Measurements from ENCODE around the gene DNM3.
"Not testable (repeated sequence)": the region's sequence is repeated elsewhere in the genome, so short reads cannot be mapped to it uniquely, and the experiment has no call there.

Gene DNM3

GRCh38 chr1:172024944-172025738 lies 183.8 kb downstream of the DNM3 start:
- not testable (repeated sequence) for DNase-seq (ENCODE audit: low read depth in 2 of 2)

GRCh38 chr1:172040466-172040865 lies 199.2 kb downstream of the DNM3 start:
- no peak for DNase-seq (ENCODE audit: low read depth in 2 of 2)

- DNase-seq (ENCODE audit: low read depth in 2 of 2): no peak
Observed at GRCh38 chr1:172041102-172041501, 199.8 kb downstream of the DNM3 start.

- no peak for DNase-seq (ENCODE audit: low read depth in 2 of 2)
Observed at GRCh38 chr1:172041742-172042141, 200.4 kb downstream of the DNM3 start.

GRCh38 chr1:172043900-172044299 lies 202.6 kb downstream of the DNM3 start:
- no peak for DNase-seq (ENCODE audit: low read depth in 2 of 2)

GRCh38 chr1:172051898-172052297 lies 210.6 kb downstream of the DNM3 start:
- DNase-seq (ENCODE audit: low read depth in 2 of 2): no peak

GRCh38 chr1:172054172-172054571 lies 212.9 kb downstream of the DNM3 start:
- DNase-seq (ENCODE audit: low read depth in 2 of 2): no peak

GRCh38 chr1:172055816-172056419 lies 214.6 kb downstream of the DNM3 start:
- not testable (repeated sequence) for DNase-seq (ENCODE audit: low read depth in 2 of 2)

- no peak for DNase-seq (ENCODE audit: low read depth in 2 of 2)
Observed at GRCh38 chr1:172068334-172068733, 227.0 kb downstream of the DNM3 start.

- DNase-seq (ENCODE audit: low read depth in 2 of 2): no peak
Observed at GRCh38 chr1:172069051-172069450, 227.8 kb downstream of the DNM3 start.

GRCh38 chr1:172069534-172069933 lies 228.2 kb downstream of the DNM3 start:
- no peak for DNase-seq (ENCODE audit: low read depth in 2 of 2)

GRCh38 chr1:172070055-172070454 lies 228.8 kb downstream of the DNM3 start:
- DNase-seq (ENCODE audit: low read depth in 2 of 2): no peak

GRCh38 chr1:172071746-172072145 lies 230.4 kb downstream of the DNM3 start:
- DNase-seq (ENCODE audit: low read depth in 2 of 2): no peak

- DNase-seq (ENCODE audit: low read depth in 2 of 2): not testable (repeated sequence)
Observed at GRCh38 chr1:172079859-172080258, 238.6 kb downstream of the DNM3 start.

- DNase-seq (ENCODE audit: low read depth in 2 of 2): no peak
Observed at GRCh38 chr1:172083191-172083590, 241.9 kb downstream of the DNM3 start.

- DNase-seq (ENCODE audit: low read depth in 2 of 2): no peak
Observed at GRCh38 chr1:172084876-172085275, 243.6 kb downstream of the DNM3 start.

- DNase-seq (ENCODE audit: low read depth in 2 of 2): no peak
Observed at GRCh38 chr1:172085317-172085716, 244.0 kb downstream of the DNM3 start.

- DNase-seq (ENCODE audit: low read depth in 2 of 2): no peak
Observed at GRCh38 chr1:172086137-172086536, 244.8 kb downstream of the DNM3 start.

GRCh38 chr1:172088256-172088655 lies 247.0 kb downstream of the DNM3 start:
- no peak for DNase-seq (ENCODE audit: low read depth in 2 of 2)

GRCh38 chr1:172089768-172090510 lies 248.6 kb downstream of the DNM3 start:
- DNase-seq (ENCODE audit: low read depth in 2 of 2): peak; percentile 5 to 24

GRCh38 chr1:172090511-172090817 lies 249.2 kb downstream of the DNM3 start:
- DNase-seq (ENCODE audit: low read depth in 2 of 2): no peak

GRCh38 chr1:172095846-172096245 lies 254.5 kb downstream of the DNM3 start:
- no peak for DNase-seq (ENCODE audit: low read depth in 2 of 2)

- no peak for DNase-seq (ENCODE audit: low read depth in 2 of 2)
Observed at GRCh38 chr1:172105230-172105629, 263.9 kb downstream of the DNM3 start.

Data from stimulated activated CD8-positive, alpha-beta memory T cell treated with anti-CD3 and anti-CD28 coated beads, Interleukin-15, amount 100 ng/mL, for 48 hours (primary cell).